HG03558 (cell line): ENCODE measurements around the gene G6PC3.

ENCODE experiments used
- ATAC-seq: cut with Tn5 transposase; IDR thresholded peaks from one replicate; pipeline ENCODE4 v1.9.1; 2021; ENCODE audit warnings: moderate number of reproducible peaks; ENCODE audit not compliant: unreplicated experiment; ENCODE audit errors: extremely low read depth

The G6PC3 gene

GRCh38 chr17:44102849-44103622, 32.5 kb downstream of the G6PC3 start:
- ATAC-seq, result no peak

- ATAC-seq, result no peak
Measured at GRCh38 chr17:44105483-44105882, 34.9 kb downstream of the G6PC3 start.

GRCh38 chr17:44105941-44106340, 35.4 kb downstream of the G6PC3 start:
- no peak for ATAC-seq

- ATAC-seq, result no peak
Measured at GRCh38 chr17:44106801-44107200, 36.3 kb downstream of the G6PC3 start.

- no peak for ATAC-seq
Measured at GRCh38 chr17:44108440-44109311, 38.1 kb downstream of the G6PC3 start.

- ATAC-seq, result no peak
Measured at GRCh38 chr17:44109312-44109630, 38.7 kb downstream of the G6PC3 start.

- ATAC-seq, result no peak
Measured at GRCh38 chr17:44110011-44110686, 39.6 kb downstream of the G6PC3 start.

- no peak for ATAC-seq
Measured at GRCh38 chr17:44110823-44111633, 40.5 kb downstream of the G6PC3 start.

- no peak for ATAC-seq
Measured at GRCh38 chr17:44111777-44112176, 41.2 kb downstream of the G6PC3 start.

GRCh38 chr17:44112284-44113280, 42.0 kb downstream of the G6PC3 start:
- no peak for ATAC-seq

GRCh38 chr17:44113382-44113781, 42.8 kb downstream of the G6PC3 start:
- ATAC-seq, result no peak

- no peak for ATAC-seq
Measured at GRCh38 chr17:44113868-44114840, 43.6 kb downstream of the G6PC3 start.

GRCh38 chr17:44115585-44116415, 45.3 kb downstream of the G6PC3 start:
- no peak for ATAC-seq

- no peak for ATAC-seq
Measured at GRCh38 chr17:44117351-44117750, 46.8 kb downstream of the G6PC3 start.

GRCh38 chr17:44118427-44119050, 48.0 kb downstream of the G6PC3 start:
- no peak for ATAC-seq

GRCh38 chr17:44119062-44119461, 48.5 kb downstream of the G6PC3 start:
- ATAC-seq, result no peak

- no peak for ATAC-seq
Measured at GRCh38 chr17:44119798-44120197, 49.3 kb downstream of the G6PC3 start.
